Measurements from ENCODE around the gene CACNA2D3.

DNA sequence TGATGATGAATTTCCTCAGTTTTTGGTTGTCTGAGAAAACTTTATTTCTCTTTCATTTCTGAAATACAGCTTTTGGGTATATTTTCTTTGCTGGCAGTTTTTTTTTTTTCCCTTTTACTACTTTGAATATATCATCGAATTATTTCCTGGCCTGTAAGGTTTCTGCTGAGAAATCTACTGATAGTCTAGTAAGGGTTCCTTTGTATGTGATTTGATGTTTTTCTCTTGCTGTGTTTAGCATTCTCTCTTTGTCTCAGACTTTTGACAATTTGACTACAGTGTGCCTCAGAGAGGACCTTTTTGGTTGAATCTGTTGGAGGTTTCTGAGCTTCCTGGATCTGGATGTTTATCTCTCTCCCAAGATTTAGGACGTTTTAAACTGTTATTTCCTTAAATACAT, 336.0 kb downstream of the CACNA2D3 start:
- TF ChIP-seq, protein P1, sequence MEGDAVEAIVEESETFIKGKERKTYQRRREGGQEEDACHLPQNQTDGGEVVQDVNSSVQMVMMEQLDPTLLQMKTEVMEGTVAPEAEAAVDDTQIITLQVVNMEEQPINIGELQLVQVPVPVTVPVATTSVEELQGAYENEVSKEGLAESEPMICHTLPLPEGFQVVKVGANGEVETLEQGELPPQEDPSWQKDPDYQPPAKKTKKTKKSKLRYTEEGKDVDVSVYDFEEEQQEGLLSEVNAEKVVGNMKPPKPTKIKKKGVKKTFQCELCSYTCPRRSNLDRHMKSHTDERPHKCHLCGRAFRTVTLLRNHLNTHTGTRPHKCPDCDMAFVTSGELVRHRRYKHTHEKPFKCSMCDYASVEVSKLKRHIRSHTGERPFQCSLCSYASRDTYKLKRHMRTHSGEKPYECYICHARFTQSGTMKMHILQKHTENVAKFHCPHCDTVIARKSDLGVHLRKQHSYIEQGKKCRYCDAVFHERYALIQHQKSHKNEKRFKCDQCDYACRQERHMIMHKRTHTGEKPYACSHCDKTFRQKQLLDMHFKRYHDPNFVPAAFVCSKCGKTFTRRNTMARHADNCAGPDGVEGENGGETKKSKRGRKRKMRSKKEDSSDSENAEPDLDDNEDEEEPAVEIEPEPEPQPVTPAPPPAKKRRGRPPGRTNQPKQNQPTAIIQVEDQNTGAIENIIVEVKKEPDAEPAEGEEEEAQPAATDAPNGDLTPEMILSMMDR (IDR thresholded peaks at IDR 0.05) = no peak
- TF ChIP-seq POLR2A (IDR thresholded peaks at IDR 0.05) = no peak

All from upper lobe of left lung (tissue), 4 donors.